Parathyroid adenoma (tissue), 2 donors: Measurements from ENCODE around the gene BMPR1B.

Source experiments
- H2AFZ ChIP-seq: fragments of 300-600 bp; sonication (generic); one replicate; pipeline ENCODE4 v1.7.0; 2017; ENCODE audit warnings: antibody characterized with exemption, mild to moderate bottlenecking
- H3K27ac ChIP-seq: fragments of 300-600 bp; sonication (generic); one replicate; pipeline ENCODE4 v1.7.0; 2017
- H3K27me3 ChIP-seq: fragments of 300-600 bp; sonication (generic); one replicate; pipeline ENCODE4 v1.7.0; 2017; ENCODE audit warnings: low read length; ENCODE audit not compliant: control insufficient read depth, insufficient read depth
- H3K36me3 ChIP-seq: fragments of 300-600 bp; sonication (generic); one replicate; pipeline ENCODE4 v1.7.0; 2017; ENCODE audit warnings: low read length; ENCODE audit not compliant: control insufficient read depth, insufficient read depth
- H3K4me1 ChIP-seq: fragments of 300-600 bp; sonication (generic); one replicate; pipeline ENCODE4 v1.7.0; 2017; ENCODE audit warnings: control low read depth
- H3K4me2 ChIP-seq: fragments of 300-600 bp; sonication (generic); one replicate; pipeline ENCODE4 v1.7.0; 2017; ENCODE audit warnings: low read length
- H3K4me3 ChIP-seq: fragments of 300-600 bp; sonication (generic); one replicate; pipeline ENCODE4 v1.7.0; 2017; ENCODE audit warnings: low read depth, low read length
- H3K79me2 ChIP-seq: fragments of 300-600 bp; sonication (generic); one replicate; pipeline ENCODE4 v1.7.0; 2017; ENCODE audit warnings: control low read depth
- H3K9ac ChIP-seq: fragments of 300-600 bp; sonication (generic); one replicate; pipeline ENCODE4 v1.7.0; 2017; ENCODE audit warnings: mild to moderate bottlenecking
- H3K9me3 ChIP-seq: fragments of 300-600 bp; sonication (generic); one replicate; pipeline ENCODE4 v1.7.0; 2017; ENCODE audit warnings: low read length; ENCODE audit not compliant: control insufficient read depth
- CTCF ChIP-seq: fragments of 300-600 bp; sonication (generic); IDR thresholded peaks from one replicate; pipeline ENCODE4 v1.7.0; 2017; ENCODE audit warnings: antibody characterized with exemption, mild to moderate bottlenecking
- donor health status: primary hyperparathyroidism.

BMPR1B gene

GRCh38 chr4:95080969-95081368 is 323.2 kb downstream of the BMPR1B start:
- Histone ChIP-seq H3K27me3 (no peaks in the 10 kb centered on the region), H3K27ac (no peak overlapping the region), H3K9ac (no peak overlapping the region), H3K4me1 (no peaks in the 10 kb centered on the region), H3K79me2 (no peaks in the 10 kb centered on the region), H3K9me3 (no peaks in the 10 kb centered on the region), H3K36me3 (no peaks in the 10 kb centered on the region), H3K4me2 (no peak overlapping the region), H2AFZ (no peak overlapping the region), H3K4me3 (no peak overlapping the region)
- TF ChIP-seq CTCF: no peak

- H3K4me1 ChIP-seq: no peaks in the 10 kb centered on the region
- H2AFZ ChIP-seq: no peak overlapping the region
- H3K4me2 ChIP-seq: no peak overlapping the region
- H3K9me3 ChIP-seq: no peaks in the 10 kb centered on the region
- no peak overlapping the region for H3K27ac ChIP-seq
- H3K9ac ChIP-seq: no peak overlapping the region
- H3K27me3 ChIP-seq: no peaks in the 10 kb centered on the region
- no peak overlapping the region for H3K4me3 ChIP-seq
- no peaks in the 10 kb centered on the region for H3K79me2 ChIP-seq
- no peak for TF ChIP-seq CTCF
- no peaks in the 10 kb centered on the region for H3K36me3 ChIP-seq
Measured at GRCh38 chr4:95084584-95084983, 326.8 kb downstream of the BMPR1B start.

- Histone ChIP-seq H3K9me3 (no peaks in the 10 kb centered on the region), H3K4me3 (no peak overlapping the region), H3K9ac (no peak overlapping the region), H2AFZ (no peak overlapping the region), H3K27me3 (no peaks in the 10 kb centered on the region), H3K4me2 (no peak overlapping the region), H3K79me2 (no peaks in the 10 kb centered on the region), H3K27ac (no peak overlapping the region), H3K4me1 (no peaks in the 10 kb centered on the region), H3K36me3 (no peaks in the 10 kb centered on the region)
- TF ChIP-seq CTCF: no peak
Measured at GRCh38 chr4:95085124-95085833, 327.5 kb downstream of the BMPR1B start.

- no peak for TF ChIP-seq CTCF
- no peak overlapping the region for H3K27ac ChIP-seq
- no peak overlapping the region for H2AFZ ChIP-seq
- no peak overlapping the region for H3K4me3 ChIP-seq
- no peak overlapping the region for H3K4me2 ChIP-seq
- H3K27me3 ChIP-seq: no peaks in the 10 kb centered on the region
- no peaks in the 10 kb centered on the region for H3K79me2 ChIP-seq
- H3K9ac ChIP-seq: no peak overlapping the region
- no peaks in the 10 kb centered on the region for H3K4me1 ChIP-seq
- H3K9me3 ChIP-seq: no peaks in the 10 kb centered on the region
- no peaks in the 10 kb centered on the region for H3K36me3 ChIP-seq
Measured at GRCh38 chr4:95086551-95086950, 328.8 kb downstream of the BMPR1B start.
